ENCODE data around the gene INTS11.

DNA sequence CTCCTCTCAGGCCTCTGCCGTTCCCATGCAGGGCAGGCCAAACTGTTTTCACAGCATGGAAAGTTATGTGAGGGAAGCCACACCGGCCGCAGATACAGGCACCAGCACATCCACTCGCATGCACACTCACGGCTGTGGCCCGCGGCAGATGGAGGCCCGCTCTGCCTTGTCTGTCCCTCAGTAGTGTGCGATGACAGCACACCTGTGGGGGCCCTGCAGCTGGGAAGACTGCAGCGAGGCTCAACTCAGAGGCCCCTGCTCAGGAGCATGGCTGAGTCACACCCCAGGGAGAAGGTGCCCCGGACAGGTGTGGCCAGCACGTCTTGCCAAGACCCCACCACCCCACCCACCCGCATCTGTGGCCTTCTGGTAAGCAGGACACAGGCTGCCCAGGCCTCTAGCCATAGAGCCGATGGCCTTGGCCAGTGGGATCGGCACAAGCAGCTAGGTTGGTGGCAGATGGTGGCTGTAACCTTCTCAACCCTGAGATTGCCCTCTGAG, 49.5 kb downstream of the INTS11 start:
- TF ChIP-seq ASH2L (IDR thresholded peaks at IDR 0.05; ENCODE audit: borderline replicate concordance, low read depth) = no peak
- TF ChIP-seq MYC (IDR thresholded peaks at IDR 0.05; ENCODE audit: insufficient read depth, insufficient read length, insufficient replicate concordance, low read length, severe bottlenecking) = no peak
- TF ChIP-seq CBX5 (IDR thresholded peaks at IDR 0.05; ENCODE audit: low read depth) = no peak
- TF ChIP-seq KDM1A (IDR thresholded peaks at IDR 0.05; ENCODE audit: borderline replicate concordance) = no peak
